K562 (cell line): Measurements from ENCODE around the gene MOK. TPM values are rescaled to one million over a fixed set of nuclear protein-coding genes. Genes with fewer than 3 reads are reported as not detected.

Source experiments
- ATAC-seq: fragments of 200-7000 bp; cut with Tn5 transposase; 3 replicates; pipeline ENCODE4 v1.9.1; 2020; ENCODE audit warnings: moderate library complexity
- BruUV-seq: library from RNA; stranded (reverse); fragments of 400-500 nt; replicated peaks from 2 replicates; lab custom pipeline; 2021; lab: Mats Ljungman, UMichigan
- CTCF ChIA-PET: fragments of 300-600 bp; formaldehyde crosslinking; extraction: SDS; loops from one replicate; lab custom pipeline; 2021; ENCODE audit warnings: low intra/inter-chr PET ratio; lab: Yijun Ruan, JAX
- POLR2A ChIA-PET: fragments of 300-600, 350-650 bp; sonication (Branson Sonifier 250); formaldehyde crosslinking; extraction: SDS; loops from one replicate; lab custom pipeline; 2021; ENCODE audit warnings: antibody characterized with exemption, inconsistent platforms; lab: Yijun Ruan, JAX
- DNase-seq, 4 experiments: peaks; one replicate each; pipeline versions ENCODE4 v3.0.0 to v3.0.0-alpha.2; 2011 to 2018; ENCODE audit warnings: low spot score in 3 of 4, mixed read lengths in 3 of 4; ENCODE audit errors: extremely low read depth in 1 of 4
- FAIRE-seq: peaks from 2 replicates; lab custom pipeline; 2011; peaks lifted over from hg19 to GRCh38; lab: Jason Lieb, UNC
- H2AFZ ChIP-seq: 2 replicates; pipeline ENCODE4 v1.6.0; 2011; ENCODE audit warnings: low read depth, low read length, control low read depth, inconsistent platforms
- H3K27ac ChIP-seq: fragments of 200-600 bp; 3 replicates; pipeline ENCODE4 v1.8.0; 2011; ENCODE audit warnings: low read depth, mild to moderate bottlenecking, control low read depth, inconsistent platforms, low read length, moderate library complexity, mixed read lengths; ENCODE audit errors: extremely low read depth
- H3K27me3 ChIP-seq, 2 experiments: fragments of 300-600 bp in 1 of 2; 2 replicates in 1 of 2; 3 replicates in 1 of 2; pipeline versions ENCODE4 v1.6.0 to v1.8.0; 2011; ENCODE audit warnings: inconsistent platforms in 2 of 2, low read length in 2 of 2, mild to moderate bottlenecking in 1 of 2, mixed read lengths in 1 of 2, moderate library complexity in 1 of 2; ENCODE audit not compliant: control insufficient read depth in 2 of 2, insufficient read depth in 2 of 2
- H3K36me3 ChIP-seq: fragments of 300-600 bp; 3 replicates; pipeline ENCODE4 v1.8.0; 2011; ENCODE audit warnings: mild to moderate bottlenecking, low read length, inconsistent platforms; ENCODE audit not compliant: control insufficient read depth, insufficient read depth
- H3K4me1 ChIP-seq, 2 experiments: fragments of 200-600 bp in 1 of 2; replicated peaks in 1 of 2; 2 replicates in 1 of 2; 3 replicates in 1 of 2; pipeline versions ENCODE4 v1.5.1 to v1.8.0; 2011; ENCODE audit warnings: inconsistent platforms in 2 of 2, low read length in 2 of 2, mild to moderate bottlenecking in 1 of 2, mixed read lengths in 1 of 2, moderate library complexity in 1 of 2; ENCODE audit not compliant: control insufficient read depth in 2 of 2, insufficient read depth in 2 of 2
- H3K4me2 ChIP-seq: 2 replicates; pipeline ENCODE4 v1.6.1; 2011; ENCODE audit warnings: low read length, control low read depth, inconsistent platforms, mixed read lengths; ENCODE audit not compliant: insufficient read depth
- H3K4me3 ChIP-seq: fragments of 200-600 bp; sonication (generic), shearing (Covaris generic); 2 replicates; pipeline ENCODE4 v1.5.1; 2016; ENCODE audit warnings: control low read depth, inconsistent platforms
- H3K79me2 ChIP-seq: fragments of 200-600 bp; 3 replicates; pipeline ENCODE4 v1.8.0; 2011; ENCODE audit warnings: low read length, inconsistent platforms; ENCODE audit not compliant: control insufficient read depth, insufficient read depth
- H3K9ac ChIP-seq, 2 experiments: 2 replicates each; pipeline versions ENCODE4 v1.6.0 to v1.6.1; 2011; ENCODE audit warnings: low read depth in 2 of 2, low read length in 2 of 2, control low read depth in 1 of 2, inconsistent platforms in 1 of 2, mild to moderate bottlenecking in 1 of 2, mixed read lengths in 1 of 2; ENCODE audit not compliant: insufficient read depth in 1 of 2
- H3K9me1 ChIP-seq: one replicate; pipeline ENCODE4 v1.6.0; 2011; ENCODE audit warnings: inconsistent platforms, mild to moderate bottlenecking, low read length, moderate library complexity; ENCODE audit not compliant: control insufficient read depth, insufficient read depth
- H3K9me3 ChIP-seq: replicated peaks from 2 replicates; pipeline ENCODE4 v1.5.1; 2011; ENCODE audit warnings: low read depth, low read length, inconsistent platforms; ENCODE audit not compliant: control insufficient read depth, insufficient read depth
- H4K20me1 ChIP-seq: replicated peaks from 2 replicates; pipeline ENCODE4 v1.6.1; 2011; ENCODE audit warnings: low read length, inconsistent platforms, mixed read lengths; ENCODE audit not compliant: control insufficient read depth, insufficient read depth
- CBFA2T3 ChIP-seq: fragments of 450-650 bp; IDR thresholded peaks from 2 replicates; pipeline ENCODE4 v1.6.1; 2017
- EZH2 ChIP-seq: IDR thresholded peaks from 2 replicates; pipeline ENCODE4 v1.6.1; 2012; ENCODE audit warnings: low read depth, mild to moderate bottlenecking, inconsistent platforms, low read length, borderline replicate concordance
- KLF16 ChIP-seq: IDR thresholded peaks from 2 replicates; pipeline ENCODE4 v1.6.1; 2016; ENCODE audit warnings: antibody characterized with exemption
- RAD21 ChIP-seq, 2 experiments: fragments of 250-450 bp in 1 of 2; fragments of 450-650 bp in 1 of 2; sonication (Bioruptor Pico) in 1 of 2; formaldehyde crosslinking in 1 of 2; IDR thresholded peaks in 1 of 2; conservative IDR thresholded peaks in 1 of 2; 2 replicates each; pipeline versions ENCODE4 v1.4.0 to v1.8.0; 2020 to 2022; ENCODE audit warnings: mild to moderate bottlenecking in 2 of 2, moderate library complexity in 1 of 2
- REST ChIP-seq, 2 experiments: fragments of 450-650 bp; formaldehyde crosslinking in 1 of 2; IDR thresholded peaks; 2 replicates each; pipeline versions ENCODE4 v1.4.0 to v1.6.1; 2014 to 2020; ENCODE audit warnings: mild to moderate bottlenecking in 2 of 2, borderline replicate concordance in 1 of 2, low read depth in 1 of 2
- SREBF1 ChIP-seq: fragments of 150-350 bp; IDR thresholded peaks from 2 replicates; pipeline ENCODE4 v1.6.1; 2014; ENCODE audit warnings: antibody characterized with exemption, low read depth, low read length, borderline replicate concordance
- TAL1 ChIP-seq: fragments of 450-650 bp; IDR thresholded peaks from 2 replicates; pipeline ENCODE4 v1.6.1; 2016; ENCODE audit warnings: mild to moderate bottlenecking
- U2AF2 ChIP-seq: fragments of 200-400 bp; formaldehyde crosslinking; optimal IDR thresholded peaks from 2 replicates; pipeline ENCODE3; 2017; ENCODE audit warnings: low read depth, mild to moderate bottlenecking, low read length
- WGBS: fragments of 100-300 bp; shearing (Covaris generic); methylation state at CpG from one replicate; pipeline ENCODE4 v1.1.6; 2016; ENCODE audit warnings: low coverage, mixed read lengths; ENCODE audit not compliant: insufficient coverage; ENCODE audit errors: missing lambda C conversion rate; 5-methylcytosine and 5-hydroxymethylcytosine counted together
- in situ Hi-C: fragments of 300-500 bp; cut with MboI; formaldehyde crosslinking; loops from 4 replicates; pipeline ENCODE4 v1.15.0; 2018; ENCODE audit warnings: inconsistent platforms, mixed read lengths
- intact Hi-C: fragments of 100-400 bp; cut with micrococcal nuclease; formaldehyde crosslinking; loops from 2 replicates; pipeline ENCODE4 v1.14.2; 2022
- polyA plus RNA-seq, 8 experiments: library from polyadenylated mRNA; depleted of rRNA in 4 of 8; stranded (reverse) in 5 of 8; unstranded in 3 of 8; fragments of >200 nt; fragmentation: Nextera tagmentation in 2 of 8; fragmentation: Illumina TruSeq in 1 of 8; extraction: Ambion mirVana in 2 of 8; extraction: Trizol in 1 of 8; gene quantifications; 2 replicates each; pipeline versions ENCODE4 v1.2.1 to v1.2.3, GENCODE V29; 2011 to 2014; ENCODE audit warnings: inconsistent platforms in 1 of 8, missing spikeins in 1 of 8
- total RNA-seq, 7 experiments: library from RNA; depleted of rRNA in 6 of 7; stranded (reverse); fragments of >200 nt in 6 of 7; fragmentation: Illumina TruSeq in 2 of 7; extraction: Trizol in 2 of 7; gene quantifications; 2 replicates each; pipeline versions ENCODE4 v1.2.1 to v1.2.3, GENCODE V29; 2011 to 2021; ENCODE audit warnings: low replicate concordance in 1 of 7
- TF ChIP-seq, protein P1 (sequence below): fragments of 450-650 bp; formaldehyde crosslinking; IDR thresholded peaks from 2 replicates; pipeline ENCODE4 v1.4.0; 2020; ENCODE audit warnings: mild to moderate bottlenecking, moderate library complexity
- TF ChIP-seq, protein P2 (sequence below): sonication (generic); formaldehyde crosslinking; IDR thresholded peaks from 2 replicates; pipeline ENCODE4 v1.8.0; 2022; ENCODE audit warnings: missing genetic modification reagents, mild to moderate bottlenecking, moderate library complexity, borderline replicate concordance

The MOK gene
- total and polyA plus RNA-seq, 9 of the 15 experiments (the other 6 are each of a cell fraction or from before 2014, with no cell fraction given), result 1.3 to 8.4 (median 5.3) TPM

DNA sequence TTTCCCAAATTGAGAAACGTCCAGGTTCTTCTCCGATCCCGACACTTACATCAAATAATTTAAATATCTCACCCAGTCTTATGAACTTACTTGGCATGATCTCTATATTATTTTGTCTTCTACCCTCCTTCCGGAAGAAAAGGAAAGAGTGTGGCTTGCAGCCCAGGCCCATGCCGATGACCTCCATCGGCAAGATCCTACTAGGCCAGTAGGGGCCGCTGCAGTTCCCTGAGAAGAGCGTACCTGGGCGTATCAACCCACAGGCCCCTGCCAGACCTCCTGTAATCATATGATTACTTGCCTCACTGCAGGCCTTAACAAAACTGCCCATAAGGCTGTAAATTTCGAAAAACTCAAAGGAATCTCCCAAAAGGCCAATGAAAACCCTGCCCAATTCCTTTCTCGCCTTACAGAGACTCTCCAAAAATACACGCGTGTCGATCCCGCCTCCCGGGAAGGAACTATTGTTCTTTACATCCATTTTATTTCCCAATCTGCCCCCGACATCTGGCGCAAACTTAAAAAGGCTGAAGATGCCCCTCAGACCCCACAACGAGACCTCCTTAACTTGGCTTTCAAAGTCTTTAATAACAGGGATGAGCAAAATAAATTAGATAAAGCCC, 69.6 kb downstream of the MOK start:
- H2AFZ ChIP-seq, result peak overlapping the region; percentile 27; the same call in 1 of the 2 replicates
- WGBS, result 20% methylated on average over 13 of the region's 19 CpGs
- POLR2A ChIA-PET, result no interaction called here
- H3K4me2 ChIP-seq, result no peak overlapping the region
- H4K20me1 ChIP-seq, result no peaks in the 10 kb centered on the region
- no peaks in the 10 kb centered on the region for H3K27me3 ChIP-seq
- ATAC-seq, result peak; percentile 99
- no peaks in the 10 kb centered on the region for H3K9me1 ChIP-seq
- no peak overlapping the region; a peak in 1 of 4 replicates for H3K9ac ChIP-seq
- H3K27ac ChIP-seq, result no peak overlapping the region
- no peaks in the 10 kb centered on the region for H3K36me3 ChIP-seq
- peaks cover 4 to 12% of the 10 kb centered on the region in 2 experiments; a peak in 3 of 5 replicates for H3K4me1 ChIP-seq
- H3K9me3 ChIP-seq, result no peaks in the 10 kb centered on the region
- peak; percentile 90 for FAIRE-seq
- peak; percentile 82 to 86 (median 83) for DNase-seq
- no peak overlapping the region for H3K4me3 ChIP-seq
- in situ Hi-C loops, result loop anchor here (5.0 kb wide), 1 partner anchor 77 kb away; no protein-coding TSS in a partner anchor
- no TSS peak for BruUV-seq
- CTCF ChIA-PET, result interaction anchor here (0.6 to 2.4 kb wide), 5 partner anchors 17 to 287 kb away, joined by 3 to 15 read pairs (median 4); no protein-coding TSS in a partner anchor
- H3K79me2 ChIP-seq, result no peaks in the 10 kb centered on the region
- intact Hi-C loops, result loop anchor here (1.0 to 10.0 kb wide), 2 partner anchors 79 to 199 kb away; no protein-coding TSS in a partner anchor
- TF ChIP-seq REST (IDR thresholded peaks at IDR 0.05; ENCODE audit: borderline replicate concordance) (peak; percentile 68; the same call in 1 of the 2 replicates), REST (CRISPR knock-in tag; IDR thresholded peaks at IDR 0.05; ENCODE audit: low read depth) (no peak), EZH2 (no peak), SREBF1 (no peak), U2AF2 (no peak), TAL1 (0 out of 2 replicates have a peak, but pooled peaks have one; percentile 8), RAD21 (CRISPR knock-in tag; conservative IDR thresholded peaks at IDR 0.05 in 1 of 2, IDR thresholded peaks at IDR 0.05 in 1 of 2) (peak; percentile 51 to 74), CBFA2T3 (peak; percentile 26), KLF16 (peak; percentile 48; the same call in 1 of the 2 replicates)
- TF ChIP-seq, protein P1, sequence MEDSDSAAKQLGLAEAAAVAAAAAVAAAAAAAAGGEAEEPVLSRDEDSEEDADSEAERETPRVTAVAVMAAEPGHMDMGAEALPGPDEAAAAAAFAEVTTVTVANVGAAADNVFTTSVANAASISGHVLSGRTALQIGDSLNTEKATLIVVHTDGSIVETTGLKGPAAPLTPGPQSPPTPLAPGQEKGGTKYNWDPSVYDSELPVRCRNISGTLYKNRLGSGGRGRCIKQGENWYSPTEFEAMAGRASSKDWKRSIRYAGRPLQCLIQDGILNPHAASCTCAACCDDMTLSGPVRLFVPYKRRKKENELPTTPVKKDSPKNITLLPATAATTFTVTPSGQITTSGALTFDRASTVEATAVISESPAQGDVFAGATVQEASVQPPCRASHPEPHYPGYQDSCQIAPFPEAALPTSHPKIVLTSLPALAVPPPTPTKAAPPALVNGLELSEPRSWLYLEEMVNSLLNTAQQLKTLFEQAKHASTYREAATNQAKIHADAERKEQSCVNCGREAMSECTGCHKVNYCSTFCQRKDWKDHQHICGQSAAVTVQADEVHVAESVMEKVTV (CRISPR knock-in tag), result 0 out of 2 replicates have a peak, but pooled peaks have one; percentile 20
- TF ChIP-seq, protein P2, sequence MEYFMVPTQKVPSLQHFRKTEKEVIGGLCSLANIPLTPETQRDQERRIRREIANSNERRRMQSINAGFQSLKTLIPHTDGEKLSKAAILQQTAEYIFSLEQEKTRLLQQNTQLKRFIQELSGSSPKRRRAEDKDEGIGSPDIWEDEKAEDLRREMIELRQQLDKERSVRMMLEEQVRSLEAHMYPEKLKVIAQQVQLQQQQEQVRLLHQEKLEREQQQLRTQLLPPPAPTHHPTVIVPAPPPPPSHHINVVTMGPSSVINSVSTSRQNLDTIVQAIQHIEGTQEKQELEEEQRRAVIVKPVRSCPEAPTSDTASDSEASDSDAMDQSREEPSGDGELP (CRISPR knock-in tag), result peak; percentile 33; the same call in 1 of the 2 replicates
